ENCODE data around the gene MAN1C1.

DNA sequence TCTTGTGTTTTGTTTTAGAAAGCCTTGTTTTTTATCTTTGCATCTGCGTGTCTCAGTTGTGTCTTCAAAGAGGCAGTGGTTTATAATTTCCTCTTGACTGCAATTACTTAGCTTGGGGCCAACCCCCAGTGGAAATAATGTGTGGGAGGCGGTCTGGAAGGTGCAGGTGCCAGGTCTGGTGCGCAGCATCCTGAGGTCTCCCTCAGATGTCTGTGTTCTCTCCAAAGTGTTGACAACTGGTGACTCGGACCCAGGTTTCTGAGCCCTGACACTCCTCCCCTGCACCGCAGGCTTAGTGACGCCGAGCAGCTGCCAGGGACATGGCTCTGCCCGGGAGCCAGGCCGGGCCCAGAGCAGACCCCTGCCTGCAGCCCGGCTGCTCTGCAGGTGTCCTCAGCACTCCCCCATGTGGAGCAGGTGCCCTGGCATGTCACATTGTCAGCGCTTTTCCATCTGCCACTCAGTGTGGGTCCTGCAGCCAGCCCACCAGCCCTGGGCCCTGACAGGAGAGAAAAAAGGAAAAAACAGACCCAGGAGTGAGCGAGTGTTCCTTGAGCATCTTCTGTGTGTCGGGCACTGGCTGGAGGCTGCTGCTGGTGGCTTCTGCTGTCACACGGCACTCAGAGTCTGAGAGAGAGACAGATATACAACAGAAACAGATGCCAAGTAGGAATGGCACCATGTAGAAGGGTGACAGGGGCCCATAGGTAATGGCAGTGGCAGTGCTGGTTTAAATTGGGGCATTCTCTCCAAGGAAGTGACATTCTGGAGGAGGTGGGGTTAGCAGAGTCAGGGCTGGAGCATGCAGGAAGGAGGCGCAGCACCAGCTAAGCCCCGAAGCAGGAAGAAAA lies 158.6 kb downstream of the MAN1C1 start:
- TF ChIP-seq POLR2A (IDR thresholded peaks at IDR 0.05; ENCODE audit: low read depth, low read length) (no peak), POLR2AphosphoS5 (IDR thresholded peaks at IDR 0.05; ENCODE audit: low read depth, low read length) (no peak), TAF1 (IDR thresholded peaks at IDR 0.05; ENCODE audit: low read depth, low read length) (no peak), POU2F2 (IDR thresholded peaks at IDR 0.05; ENCODE audit: low read depth, low read length) (no peak), SPI1 (IDR thresholded peaks at IDR 0.05; ENCODE audit: low read depth, low read length) (no peak), PAX5 (IDR thresholded peaks at IDR 0.05; ENCODE audit: insufficient read depth, low read length, severe bottlenecking) (no peak)

Data from GM12891 (cell line).